ENCODE data around the gene SLC12A2. TPM values are rescaled to one million over a fixed set of nuclear protein-coding genes. Genes with fewer than 3 reads are reported as not detected.

SLC12A2 gene
- polyA plus RNA-seq (26.5 and 28.6 TPM in 2 replicates), polyA minus RNA-seq (35.5 and 37.9 TPM in 2 replicates)

GRCh38 chr5:128083033-128083810 is at the start of gene SLC12A2:
TSS of gene SLC12A2 (plus strand) at chr5:128083766. CDS start at chr5:128083955, 189 bp downstream.
- no peaks in the 10 kb centered on the region for H3K9me2 ChIP-seq (ENCODE audit: insufficient read depth, low read length)
- no peaks in the 10 kb centered on the region for H3K36me3 ChIP-seq (ENCODE audit: insufficient read depth, low read length)
- peak within 1 kb of the TSS; percentile 96 for H3K4me2 ChIP-seq (ENCODE audit: low read length)
- peaks cover 5% of the 10 kb centered on the region for H3F3A ChIP-seq (ENCODE audit: insufficient read depth, low read length, poor library complexity, severe bottlenecking)
- H3K79me2 ChIP-seq (replicated peaks; ENCODE audit: insufficient read depth, low read length) = peaks cover 34% of the 10 kb centered on the region
- H2AFZ ChIP-seq (ENCODE audit: low read depth, low read length) = peak within 1 kb of the TSS; percentile 89
- H3K27me3 ChIP-seq (ENCODE audit: insufficient read depth, low read depth, low read length) = no peaks in the 10 kb centered on the region
- no peaks in the 10 kb centered on the region for H4K20me1 ChIP-seq (ENCODE audit: insufficient read depth)
- TF ChIP-seq EP300 (conservative IDR thresholded peaks at IDR 0.05; ENCODE audit: poor library complexity, severe bottlenecking) = peak; percentile 61
- TF ChIP-seq, protein P1, sequence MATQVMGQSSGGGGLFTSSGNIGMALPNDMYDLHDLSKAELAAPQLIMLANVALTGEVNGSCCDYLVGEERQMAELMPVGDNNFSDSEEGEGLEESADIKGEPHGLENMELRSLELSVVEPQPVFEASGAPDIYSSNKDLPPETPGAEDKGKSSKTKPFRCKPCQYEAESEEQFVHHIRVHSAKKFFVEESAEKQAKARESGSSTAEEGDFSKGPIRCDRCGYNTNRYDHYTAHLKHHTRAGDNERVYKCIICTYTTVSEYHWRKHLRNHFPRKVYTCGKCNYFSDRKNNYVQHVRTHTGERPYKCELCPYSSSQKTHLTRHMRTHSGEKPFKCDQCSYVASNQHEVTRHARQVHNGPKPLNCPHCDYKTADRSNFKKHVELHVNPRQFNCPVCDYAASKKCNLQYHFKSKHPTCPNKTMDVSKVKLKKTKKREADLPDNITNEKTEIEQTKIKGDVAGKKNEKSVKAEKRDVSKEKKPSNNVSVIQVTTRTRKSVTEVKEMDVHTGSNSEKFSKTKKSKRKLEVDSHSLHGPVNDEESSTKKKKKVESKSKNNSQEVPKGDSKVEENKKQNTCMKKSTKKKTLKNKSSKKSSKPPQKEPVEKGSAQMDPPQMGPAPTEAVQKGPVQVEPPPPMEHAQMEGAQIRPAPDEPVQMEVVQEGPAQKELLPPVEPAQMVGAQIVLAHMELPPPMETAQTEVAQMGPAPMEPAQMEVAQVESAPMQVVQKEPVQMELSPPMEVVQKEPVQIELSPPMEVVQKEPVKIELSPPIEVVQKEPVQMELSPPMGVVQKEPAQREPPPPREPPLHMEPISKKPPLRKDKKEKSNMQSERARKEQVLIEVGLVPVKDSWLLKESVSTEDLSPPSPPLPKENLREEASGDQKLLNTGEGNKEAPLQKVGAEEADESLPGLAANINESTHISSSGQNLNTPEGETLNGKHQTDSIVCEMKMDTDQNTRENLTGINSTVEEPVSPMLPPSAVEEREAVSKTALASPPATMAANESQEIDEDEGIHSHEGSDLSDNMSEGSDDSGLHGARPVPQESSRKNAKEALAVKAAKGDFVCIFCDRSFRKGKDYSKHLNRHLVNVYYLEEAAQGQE (IDR thresholded peaks at IDR 0.05; ENCODE audit: borderline replicate concordance) = peak; percentile 22
- no peak for TF ChIP-seq RAD21 (conservative IDR thresholded peaks at IDR 0.05)
- peak; percentile 83 for TF ChIP-seq POLR2AphosphoS5 (IDR thresholded peaks at IDR 0.05)
- TF ChIP-seq EZH2 (IDR thresholded peaks at IDR 0.05; ENCODE audit: borderline replicate concordance, insufficient read depth, low read length, poor library complexity, severe bottlenecking) = no peak
- TF ChIP-seq TAF1 (IDR thresholded peaks at IDR 0.05; ENCODE audit: low read depth) = peak; percentile 75
- peak; percentile 91 for TF ChIP-seq MXI1 (conservative IDR thresholded peaks at IDR 0.05; ENCODE audit: poor library complexity, severe bottlenecking)
- H3K9me3 ChIP-seq (ENCODE audit: low read length) = no peaks in the 10 kb centered on the region
- peak within 1 kb of the TSS; percentile 92 for H3K4me3 ChIP-seq (ENCODE audit: low read length)
- H3K9ac ChIP-seq (ENCODE audit: low read length) = peak within 1 kb of the TSS; percentile 93
- H3K27ac ChIP-seq (ENCODE audit: low read length) = peak within 1 kb of the TSS; percentile 95

DNA sequence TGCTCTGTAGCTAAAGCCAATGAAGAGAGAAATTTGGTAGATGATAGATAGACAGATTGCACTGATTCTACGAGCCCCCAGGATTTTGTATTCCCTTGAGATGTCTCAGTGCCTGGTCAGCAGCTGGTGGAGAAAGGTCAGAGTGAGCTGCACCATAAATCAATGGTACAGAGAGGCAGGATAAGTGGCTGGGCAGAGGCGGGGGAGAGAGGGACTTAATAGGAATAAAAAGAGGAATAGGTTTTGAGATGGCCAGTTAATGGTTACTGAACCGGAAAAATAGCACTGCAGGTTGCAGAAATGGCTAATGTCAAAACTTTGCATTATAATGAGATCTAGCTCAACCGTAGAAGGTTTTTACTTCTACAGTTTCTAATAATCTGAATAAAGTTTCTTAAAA is 47.9 kb upstream of the SLC12A2 start:
- Histone ChIP-seq H3K9me3 (ENCODE audit: low read length) (no peaks in the 10 kb centered on the region), H3K9me2 (ENCODE audit: insufficient read depth, low read length) (no peaks in the 10 kb centered on the region), H3K27ac (ENCODE audit: low read length) (no peak overlapping the region), H3K27me3 (ENCODE audit: insufficient read depth, low read depth, low read length) (no peaks in the 10 kb centered on the region), H3K36me3 (ENCODE audit: insufficient read depth, low read length) (no peaks in the 10 kb centered on the region), H4K20me1 (ENCODE audit: insufficient read depth) (no peaks in the 10 kb centered on the region), H2AFZ (ENCODE audit: low read depth, low read length) (no peak overlapping the region), H3K9ac (ENCODE audit: low read length) (no peak overlapping the region), H3K4me3 (ENCODE audit: low read length) (no peak overlapping the region), H3K4me2 (ENCODE audit: low read length) (no peak overlapping the region), H3K79me2 (replicated peaks; ENCODE audit: insufficient read depth, low read length) (no peaks in the 10 kb centered on the region), H3F3A (ENCODE audit: insufficient read depth, low read length, poor library complexity, severe bottlenecking) (no peaks in the 10 kb centered on the region)
- TF ChIP-seq SMC3 (conservative IDR thresholded peaks at IDR 0.05; ENCODE audit: poor library complexity) (no peak), TAF1 (IDR thresholded peaks at IDR 0.05; ENCODE audit: low read depth) (no peak), MXI1 (conservative IDR thresholded peaks at IDR 0.05; ENCODE audit: poor library complexity, severe bottlenecking) (no peak), POLR2AphosphoS5 (IDR thresholded peaks at IDR 0.05) (no peak), EZH2 (IDR thresholded peaks at IDR 0.05; ENCODE audit: borderline replicate concordance, insufficient read depth, low read length, poor library complexity, severe bottlenecking) (no peak), CTCF (IDR thresholded peaks at IDR 0.05; ENCODE audit: poor library complexity, severe bottlenecking) (no peak), EP300 (conservative IDR thresholded peaks at IDR 0.05; ENCODE audit: poor library complexity, severe bottlenecking) (no peak), RAD21 (conservative IDR thresholded peaks at IDR 0.05) (no peak)
- TF ChIP-seq, protein P1 (IDR thresholded peaks at IDR 0.05; ENCODE audit: borderline replicate concordance) = no peak

All from neural cell (in vitro differentiated cells).